B cell (primary cell): Measurements from ENCODE around the gene POLD2. TPM values are rescaled to one million over a fixed set of nuclear protein-coding genes. Genes with fewer than 3 reads are reported as not detected.

Source experiments
- ATAC-seq: fragments of 200-7000 bp; cut with Tn5 transposase; one replicate; pipeline ENCODE4 v1.10.0; 2021; ENCODE audit warnings: low read depth, mild to moderate bottlenecking, moderate number of reproducible peaks, moderate library complexity
- CTCF ChIA-PET: fragments of 350-600 bp; sonication (Branson Sonifier 250); formaldehyde crosslinking; loops from one replicate; lab custom pipeline; 2021; ENCODE audit warnings: antibody characterized with exemption, inconsistent platforms; lab: Charles Lee
- POLR2A ChIA-PET: fragments of 350-600 bp; sonication (Branson Sonifier 250); formaldehyde crosslinking; loops from one replicate; lab custom pipeline; 2021; ENCODE audit warnings: antibody characterized with exemption; lab: Charles Lee
- DNase-seq: peaks from one replicate; pipeline ENCODE4 v3.0.0; 2013
- H2AFZ ChIP-seq: 2 replicates; pipeline ENCODE4 v1.6.1; 2012; ENCODE audit warnings: mild to moderate bottlenecking, low read depth, low read length; ENCODE audit not compliant: insufficient read depth, poor library complexity, severe bottlenecking
- H3K27ac ChIP-seq, 2 donors: 1 replicate in 1 of 2; 2 replicates in 1 of 2; pipeline ENCODE4 v1.5.1; 2012 to 2013; ENCODE audit warnings: low read length in 2 of 2, mild to moderate bottlenecking in 2 of 2, moderate library complexity in 1 of 2
- H3K27me3 ChIP-seq, 4 experiments: fragments of 200-600 bp in 1 of 4; sonication (generic) in 1 of 4; replicated peaks in 1 of 4; 1 replicate in 2 of 4; 2 replicates in 2 of 4; pipeline versions ENCODE4 v1.6.1 to v1.7.0; 2013 to 2016; ENCODE audit warnings: low read length in 3 of 4, mild to moderate bottlenecking in 2 of 4, mixed read lengths in 1 of 4, moderate library complexity in 1 of 4; ENCODE audit not compliant: insufficient read depth in 4 of 4, control insufficient read depth in 3 of 4; ENCODE audit errors: control extremely low read depth in 1 of 4
- H3K36me3 ChIP-seq, 2 experiments: replicated peaks in 1 of 2; 1 replicate in 1 of 2; 2 replicates in 1 of 2; pipeline versions ENCODE4 v1.6.1 to v1.7.1; 2013; ENCODE audit warnings: low read length in 1 of 2; ENCODE audit not compliant: insufficient read depth in 2 of 2, control insufficient read depth in 1 of 2; ENCODE audit errors: control extremely low read depth in 1 of 2, extremely low read depth in 1 of 2
- H3K4me1 ChIP-seq, 2 donors: fragments of 200-600 bp in 1 of 2; sonication (generic) in 1 of 2; 1 replicate in 1 of 2; 2 replicates in 1 of 2; pipeline versions ENCODE4 v1.5.1 to v1.6.1; 2013 to 2017; ENCODE audit warnings: low read length in 2 of 2; ENCODE audit not compliant: control insufficient read depth in 2 of 2, insufficient read depth in 2 of 2
- H3K4me2 ChIP-seq: replicated peaks from 2 replicates; pipeline ENCODE3; 2012; ENCODE audit warnings: mild to moderate bottlenecking, low read depth, low read length; ENCODE audit not compliant: poor library complexity, severe bottlenecking
- H3K4me3 ChIP-seq, 5 experiments: fragments of 200-600 bp in 1 of 5; sonication (generic) in 1 of 5; 1 replicate in 3 of 5; 2 replicates in 2 of 5; pipeline versions ENCODE4 v1.5.1 to v1.7.0; 2011 to 2016; ENCODE audit warnings: low read length in 4 of 5, mild to moderate bottlenecking in 4 of 5, low read depth in 2 of 5, control low read depth in 1 of 5, moderate library complexity in 1 of 5; ENCODE audit not compliant: insufficient read depth in 1 of 5; ENCODE audit errors: control extremely low read depth in 1 of 5, extremely low read depth in 1 of 5
- H3K79me2 ChIP-seq: fragments of 200-600 bp; sonication (generic); one replicate; pipeline ENCODE4 v1.6.0; 2016; ENCODE audit warnings: low read length; ENCODE audit not compliant: control insufficient read depth, insufficient read depth
- H3K9ac ChIP-seq: fragments of 200-600 bp; sonication (generic); 2 replicates; pipeline ENCODE4 v1.6.1; 2017; ENCODE audit warnings: mild to moderate bottlenecking, low read length, moderate library complexity
- H3K9me3 ChIP-seq, 3 donors: one replicate each; pipeline versions ENCODE4 v1.6.1 to v1.7.1; 2013; ENCODE audit warnings: low read length in 2 of 3; ENCODE audit not compliant: control insufficient read depth in 2 of 3, insufficient read depth in 1 of 3; ENCODE audit errors: control extremely low read depth in 1 of 3
- H4K20me1 ChIP-seq: 2 replicates; pipeline ENCODE4 v1.6.0; 2012; ENCODE audit warnings: mild to moderate bottlenecking, low read length; ENCODE audit not compliant: insufficient read depth, control insufficient read depth, poor library complexity, severe bottlenecking
- H3K27ac Mint-ChIP-seq: one replicate; pipeline ENCODE4 v1.8.0; 2021; ENCODE audit warnings: mixed read lengths
- H3K27me3 Mint-ChIP-seq: one replicate; pipeline ENCODE4 v1.8.0; 2021; ENCODE audit warnings: mixed read lengths
- H3K4me1 Mint-ChIP-seq: one replicate; pipeline ENCODE4 v1.8.0; 2021; ENCODE audit warnings: mixed read lengths
- H3K4me3 Mint-ChIP-seq: one replicate; pipeline ENCODE4 v1.8.0; 2021; ENCODE audit warnings: mixed read lengths
- H3K9me3 Mint-ChIP-seq: one replicate; pipeline ENCODE4 v1.8.0; 2022; ENCODE audit warnings: mixed read lengths; ENCODE audit not compliant: insufficient read depth
- EZH2 ChIP-seq: IDR thresholded peaks from 2 replicates; pipeline ENCODE4 v1.6.1; 2012; ENCODE audit warnings: borderline replicate concordance, low read depth, mild to moderate bottlenecking, moderate library complexity, low read length; ENCODE audit not compliant: insufficient read depth, poor library complexity, severe bottlenecking
- WGBS: methylation state at CpG from one replicate; pipeline ENCODE4 v1.1.5; 2013; ENCODE audit warnings: missing lambda C conversion rate; ENCODE audit not compliant: insufficient coverage; 5-methylcytosine and 5-hydroxymethylcytosine counted together
- intact Hi-C: fragments of 100-400 bp; cut with micrococcal nuclease; formaldehyde crosslinking; loops from one replicate; pipeline ENCODE4 v1.10.0; 2022
- polyA plus RNA-seq: library from polyadenylated mRNA; depleted of rRNA; stranded (reverse); fragments of >200 nt; gene quantifications from 2 replicates; pipeline ENCODE4 v1.2.3, GENCODE V29; 2012
- small RNA-seq: library from RNA; depleted of rRNA; stranded (forward); fragments of <200 nt; gene quantifications from one replicate; pipeline ENCODE3, GENCODE V24; 2012; ENCODE audit warnings: low replicate concordance, low read depth; ENCODE audit not compliant: insufficient read length
- total RNA-seq, 2 donors: library from RNA; stranded (reverse); fragments of 120-200 nt in 1 of 2; gene quantifications; 1 replicate in 1 of 2; 2 replicates in 1 of 2; pipeline versions ENCODE4 v1.2.3 to v1.2.4, GENCODE V29; 2013 to 2022
- TF ChIP-seq, protein P1 (sequence below): fragments of 200-600 bp; IDR thresholded peaks from one replicate; pipeline ENCODE4 v1.8.0; 2022; ENCODE audit warnings: antibody characterized with exemption, mild to moderate bottlenecking

POLD2 gene
- total and polyA plus RNA-seq, 2 donors (not counting 1 experiment from before 2014, with no cell fraction given) = 73.6 to 86.7 TPM

DNA sequence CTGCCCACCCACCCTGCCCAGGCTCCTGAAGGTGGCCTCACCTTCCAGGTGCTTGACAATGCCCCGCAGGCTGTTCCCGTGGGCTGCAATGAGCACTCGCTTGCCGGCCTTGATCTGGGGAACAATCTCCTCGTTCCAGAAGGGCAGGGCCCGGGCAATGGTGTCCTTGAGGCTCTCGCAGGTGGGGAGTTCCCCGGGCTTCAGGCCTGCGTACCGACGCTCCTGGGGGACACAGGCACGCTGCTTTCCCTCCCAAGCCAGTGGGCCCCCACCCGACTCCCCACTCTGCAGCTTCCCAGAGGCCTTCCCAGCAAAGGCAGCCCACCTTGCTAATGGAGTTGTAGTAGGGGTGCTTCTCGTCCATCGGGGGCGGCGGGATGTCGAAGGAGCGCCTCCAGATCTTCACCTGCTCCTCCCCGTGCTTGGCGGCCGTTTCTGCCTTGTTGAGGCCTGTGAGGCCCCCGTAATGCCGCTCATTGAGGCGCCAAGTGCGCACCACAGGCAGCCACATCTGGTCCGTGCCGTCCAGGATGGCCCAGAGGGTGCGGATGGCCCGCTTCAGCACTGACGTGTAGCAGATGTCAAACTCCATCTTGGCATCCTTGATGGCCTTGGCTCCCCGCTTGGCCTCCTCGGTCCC is 58.4 kb downstream of the POLD2 start:
- Histone ChIP-seq H3K36me3 (peaks cover 0 to 33% of the 10 kb centered on the region in 2 experiments), H3K27me3 (no peaks in the 10 kb centered on the region), H4K20me1 (peaks cover 26% of the 10 kb centered on the region), H3K9ac (no peak overlapping the region), H3K79me2 (peaks cover 38% of the 10 kb centered on the region), H3K4me2 (peak overlapping the region; percentile 58), H3K27ac (peak overlapping the region; percentile 15 to 68), H2AFZ (no peak overlapping the region), H3K4me1 (peaks cover 49 to 78% of the 10 kb centered on the region in 2 donors), H3K9me3 (no peaks in the 10 kb centered on the region), H3K4me3 (no peak overlapping the region)
- no peak for TF ChIP-seq EZH2
- TF ChIP-seq, protein P1, sequence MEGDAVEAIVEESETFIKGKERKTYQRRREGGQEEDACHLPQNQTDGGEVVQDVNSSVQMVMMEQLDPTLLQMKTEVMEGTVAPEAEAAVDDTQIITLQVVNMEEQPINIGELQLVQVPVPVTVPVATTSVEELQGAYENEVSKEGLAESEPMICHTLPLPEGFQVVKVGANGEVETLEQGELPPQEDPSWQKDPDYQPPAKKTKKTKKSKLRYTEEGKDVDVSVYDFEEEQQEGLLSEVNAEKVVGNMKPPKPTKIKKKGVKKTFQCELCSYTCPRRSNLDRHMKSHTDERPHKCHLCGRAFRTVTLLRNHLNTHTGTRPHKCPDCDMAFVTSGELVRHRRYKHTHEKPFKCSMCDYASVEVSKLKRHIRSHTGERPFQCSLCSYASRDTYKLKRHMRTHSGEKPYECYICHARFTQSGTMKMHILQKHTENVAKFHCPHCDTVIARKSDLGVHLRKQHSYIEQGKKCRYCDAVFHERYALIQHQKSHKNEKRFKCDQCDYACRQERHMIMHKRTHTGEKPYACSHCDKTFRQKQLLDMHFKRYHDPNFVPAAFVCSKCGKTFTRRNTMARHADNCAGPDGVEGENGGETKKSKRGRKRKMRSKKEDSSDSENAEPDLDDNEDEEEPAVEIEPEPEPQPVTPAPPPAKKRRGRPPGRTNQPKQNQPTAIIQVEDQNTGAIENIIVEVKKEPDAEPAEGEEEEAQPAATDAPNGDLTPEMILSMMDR = no peak
- Mint-ChIP-seq H3K4me3 (peak overlapping the region; percentile 34), H3K4me1 (peaks cover 70% of the 10 kb centered on the region), H3K27ac (peak overlapping the region; percentile 87), H3K9me3 (no peaks in the 10 kb centered on the region), H3K27me3 (no peaks in the 10 kb centered on the region)
- WGBS = 36% methylated on average over 27 of the region's 33 CpGs
- ChIA-PET CTCF (interaction anchor here (0.6 to 1.6 kb wide), 4 partner anchors 12 to 136 kb away, joined by 3 read pairs; partner anchors contain the start of gene YKT6), POLR2A (interaction anchor here (0.7 to 0.9 kb wide), 2 partner anchors 16 to 18 kb away, joined by 3 read pairs; no protein-coding TSS in a partner anchor)
- ATAC-seq = no peak
- intact Hi-C loops = no loop called here
- DNase-seq = no peak

Small RNA genes within 50 kb of the gene (small RNA-seq; reads per million reads assigned to genes)
- gene RNA5SP230 = not detected

Other genes starting within 250 kb of the POLD2 start
- gene URGCP, start 217.0 kb downstream of the POLD2 start, total RNA-seq = 25.1 and 31.3 TPM in 2 replicates
- 12.5 and 16.5 TPM in 2 replicates for gene URGCP, start 217.0 kb downstream of the POLD2 start, polyA plus RNA-seq
- gene UBE2D4, start 197.1 kb downstream of the POLD2 start, total RNA-seq = 9.4 and 11.4 TPM in 2 replicates
- 4.7 and 5.8 TPM in 2 replicates for gene UBE2D4, start 197.1 kb downstream of the POLD2 start, polyA plus RNA-seq
- 0.10 TPM in 1 of 2 replicates, not detected in the other for gene SPDYE1, start 125.7 kb downstream of the POLD2 start, total RNA-seq
- gene SPDYE1, start 125.7 kb downstream of the POLD2 start, polyA plus RNA-seq = not detected in 2 replicates
- gene DBNL, start 78.8 kb downstream of the POLD2 start, total RNA-seq = 311 and 335 TPM in 2 replicates
- gene DBNL, start 78.8 kb downstream of the POLD2 start, polyA plus RNA-seq = 274 and 386 TPM in 2 replicates
- 2.9 and 3.2 TPM in 2 replicates for gene PGAM2, start 58.0 kb downstream of the POLD2 start, total RNA-seq
- gene PGAM2, start 58.0 kb downstream of the POLD2 start, polyA plus RNA-seq = 0.69 and 1.4 TPM in 2 replicates
- 92.6 and 93.2 TPM in 2 replicates for gene POLM, start 41.0 kb downstream of the POLD2 start, total RNA-seq
- 89.2 and 97.2 TPM in 2 replicates for gene POLM, start 41.0 kb downstream of the POLD2 start, polyA plus RNA-seq
- 36.7 and 41.0 TPM in 2 replicates for gene AEBP1, start 19.2 kb downstream of the POLD2 start, total RNA-seq
- 20.2 and 36.1 TPM in 2 replicates for gene AEBP1, start 19.2 kb downstream of the POLD2 start, polyA plus RNA-seq
- not detected in 2 replicates for gene MYL7, start 17.8 kb upstream of the POLD2 start, total RNA-seq
- gene MYL7, start 17.8 kb upstream of the POLD2 start, polyA plus RNA-seq = not detected in 2 replicates
- gene GCK, start 65.9 kb upstream of the POLD2 start, total RNA-seq = 0.22 and 0.87 TPM in 2 replicates
- 0.24 and 0.62 TPM in 2 replicates for gene GCK, start 65.9 kb upstream of the POLD2 start, polyA plus RNA-seq
- gene YKT6, start 77.4 kb upstream of the POLD2 start, total RNA-seq = 62.3 and 73.4 TPM in 2 replicates
- gene YKT6, start 77.4 kb upstream of the POLD2 start, polyA plus RNA-seq = 36.5 and 42.1 TPM in 2 replicates
- 0.41 TPM in 1 of 2 replicates, not detected in the other for gene CAMK2B, start 202.0 kb upstream of the POLD2 start, total RNA-seq
- gene CAMK2B, start 202.0 kb upstream of the POLD2 start, polyA plus RNA-seq = 0.06 and 0.42 TPM in 2 replicates